GM12892 (cell line): ENCODE measurements around the gene RNF17.
A peak's percentile ranks its signal among the peaks of the same experiment; 100 is the strongest.

Source experiments
- DNase-seq: peaks from one replicate; pipeline ENCODE4 v3.0.0; 2011; ENCODE audit not compliant: insufficient read length
- FAIRE-seq: peaks from 2 replicates; lab custom pipeline; 2011; peaks lifted over from hg19 to GRCh38; lab: Jason Lieb, UNC
- POLR2A ChIP-seq: IDR thresholded peaks from 2 replicates; pipeline ENCODE4 v1.6.1; 2011; ENCODE audit warnings: low read depth, low read length, control low read depth
- POLR2AphosphoS5 ChIP-seq: IDR thresholded peaks from 2 replicates; pipeline ENCODE4 v1.6.1; 2011; ENCODE audit warnings: low read depth, low read length, control low read depth
- TAF1 ChIP-seq: IDR thresholded peaks from 2 replicates; pipeline ENCODE4 v1.6.1; 2011; ENCODE audit warnings: low read depth, mild to moderate bottlenecking, control low read depth, low read length, borderline replicate concordance

RNF17 gene

GRCh38 chr13:24863748-24864540 lies 100.0 kb downstream of the RNF17 start:
- DNase-seq, result no peak
- no peak for TF ChIP-seq TAF1
- no peak for TF ChIP-seq POLR2A
- no peak for TF ChIP-seq POLR2AphosphoS5
- peak; percentile 46 for FAIRE-seq

- no peak for TF ChIP-seq TAF1
- no peak for TF ChIP-seq POLR2AphosphoS5
- FAIRE-seq, result no peak
- no peak for DNase-seq
Measured at GRCh38 chr13:24864579-24864978, 100.6 kb downstream of the RNF17 start.

DNA sequence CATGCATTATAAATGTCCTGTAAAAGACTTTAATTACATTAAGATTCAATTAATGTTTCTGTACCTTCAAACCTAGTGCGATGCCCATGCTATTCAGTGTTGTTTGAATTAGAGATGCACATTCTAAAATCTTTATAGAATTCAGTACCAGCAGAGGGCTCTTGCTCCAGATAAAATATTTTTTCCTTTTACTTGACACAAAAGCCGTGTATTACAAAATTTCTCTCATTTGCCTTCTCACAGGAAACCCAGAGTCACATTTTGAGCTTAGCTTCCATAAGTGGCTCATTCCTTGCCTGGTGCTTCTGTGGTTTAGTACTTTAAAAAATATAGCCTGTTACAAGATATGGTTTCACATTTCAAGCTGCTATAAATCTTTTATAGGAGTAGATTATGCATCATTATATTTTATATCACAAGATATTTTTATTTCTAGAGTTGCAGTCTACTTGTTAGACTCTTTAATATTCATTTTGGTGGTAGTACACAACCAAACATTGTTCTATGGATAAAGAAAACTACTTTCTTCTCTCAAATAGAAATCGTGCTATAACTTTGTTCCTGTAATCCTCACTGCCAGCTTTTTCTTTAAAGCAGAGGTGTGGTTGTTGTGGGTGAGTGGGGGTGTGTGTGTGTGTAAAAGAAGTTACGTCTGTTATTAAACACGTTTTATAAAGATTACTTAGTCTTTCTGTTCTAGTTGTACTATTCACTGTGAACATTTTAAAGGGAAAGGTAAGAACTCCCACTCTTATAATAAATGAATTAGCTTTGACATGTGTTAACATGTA lies 101.4 kb downstream of the RNF17 start:
- DNase-seq (no peak), FAIRE-seq (no peak)
- TF ChIP-seq POLR2A (no peak), TAF1 (no peak), POLR2AphosphoS5 (no peak)

GRCh38 chr13:24866488-24866887 lies 102.5 kb downstream of the RNF17 start:
- no peak for FAIRE-seq
- TF ChIP-seq POLR2A (no peak), POLR2AphosphoS5 (no peak), TAF1 (no peak)
- no peak for DNase-seq

DNA sequence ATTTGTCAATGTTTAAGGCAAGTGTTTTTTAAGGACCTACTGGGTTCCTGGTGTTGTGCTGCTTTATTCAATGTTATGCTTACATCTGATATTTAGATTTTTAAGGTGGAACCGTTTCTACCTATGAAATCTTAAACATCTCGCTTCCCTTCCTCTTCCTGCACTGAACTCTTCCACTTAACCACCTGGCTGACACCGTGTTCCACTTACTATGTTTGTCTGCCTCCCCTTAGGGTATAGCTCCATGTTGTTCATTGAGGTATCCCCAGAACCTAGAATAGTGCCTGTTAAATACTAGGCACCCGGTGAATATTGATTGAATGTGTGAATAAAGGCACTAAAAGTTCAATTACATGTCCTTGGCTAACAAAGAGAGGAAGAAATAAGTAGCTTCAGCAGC lies 104.9 kb downstream of the RNF17 start:
- no peak for TF ChIP-seq POLR2A
- no peak for TF ChIP-seq POLR2AphosphoS5
- no peak for TF ChIP-seq TAF1
- FAIRE-seq, result no peak
- no peak for DNase-seq

GRCh38 chr13:24870380-24870760 lies 106.4 kb downstream of the RNF17 start:
- no peak for DNase-seq
- no peak for FAIRE-seq
- TF ChIP-seq POLR2A (no peak), TAF1 (no peak), POLR2AphosphoS5 (no peak)

DNA sequence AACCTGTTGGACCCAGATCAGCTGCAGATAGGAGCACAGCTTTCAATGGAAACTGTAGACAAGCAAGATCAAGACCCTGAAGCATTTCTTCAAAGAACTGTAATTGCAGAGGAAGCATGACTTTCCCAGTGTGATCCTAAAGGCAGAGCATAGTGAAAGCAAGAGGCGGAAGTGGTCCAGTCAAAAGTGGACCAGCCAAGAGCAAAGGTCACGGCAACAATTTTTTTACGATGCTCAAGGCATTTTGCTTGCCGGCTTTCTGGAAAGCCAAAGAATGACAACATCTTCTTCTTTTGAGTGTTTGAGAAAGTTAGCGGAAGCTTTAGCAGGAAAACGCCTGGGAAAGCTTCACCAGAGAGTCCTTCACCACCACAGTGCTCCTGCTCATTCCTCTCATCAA lies 111.6 kb downstream of the RNF17 start:
- DNase-seq (no peak), FAIRE-seq (no peak)
- TF ChIP-seq POLR2AphosphoS5, result no peak
- TF ChIP-seq TAF1, result no peak
- TF ChIP-seq POLR2A, result no peak

- FAIRE-seq (no peak), DNase-seq (no peak)
Measured at GRCh38 chr13:24877531-24877930, 113.6 kb downstream of the RNF17 start.

DNA sequence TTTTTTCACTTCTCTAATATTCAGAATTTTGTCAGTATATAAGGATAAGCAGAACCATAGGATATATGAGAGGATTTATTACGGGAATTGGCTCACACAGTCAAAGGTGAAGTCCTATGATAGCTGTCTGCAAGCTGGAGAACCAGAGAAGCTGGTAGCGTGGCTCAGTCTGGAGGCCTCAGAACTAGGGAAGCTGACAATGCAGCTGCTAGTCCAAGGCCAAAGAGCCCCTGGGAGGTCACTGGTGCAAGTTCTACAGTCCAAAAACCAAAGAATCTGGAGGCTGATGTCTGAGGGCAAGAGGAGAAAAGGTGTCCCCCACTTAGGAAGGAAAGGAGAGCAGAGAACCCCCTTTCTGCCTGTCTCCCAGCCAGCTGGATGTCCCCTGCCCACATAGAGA lies 114.4 kb downstream of the RNF17 start:
- DNase-seq, result no peak
- FAIRE-seq, result no peak
- no peak for TF ChIP-seq TAF1
- no peak for TF ChIP-seq POLR2AphosphoS5
- TF ChIP-seq POLR2A, result no peak

More at GRCh38 chr13:24877531-24877930, 113.6 kb downstream of the RNF17 start:
- no peak for TF ChIP-seq POLR2A
- TF ChIP-seq POLR2AphosphoS5, result no peak
- TF ChIP-seq TAF1, result no peak

GRCh38 chr13:24882665-24883064 lies 118.7 kb downstream of the RNF17 start:
- TF ChIP-seq POLR2A (no peak), POLR2AphosphoS5 (no peak), TAF1 (no peak)
- DNase-seq (no peak), FAIRE-seq (no peak)

GRCh38 chr13:24887759-24888158 lies 123.8 kb downstream of the RNF17 start:
- peak; percentile 64 for FAIRE-seq
- TF ChIP-seq POLR2AphosphoS5, result no peak
- no peak for TF ChIP-seq TAF1
- TF ChIP-seq POLR2A, result no peak
- DNase-seq, result no peak
